Measurements from ENCODE around the gene LPCAT3.

LPCAT3 gene

DNA sequence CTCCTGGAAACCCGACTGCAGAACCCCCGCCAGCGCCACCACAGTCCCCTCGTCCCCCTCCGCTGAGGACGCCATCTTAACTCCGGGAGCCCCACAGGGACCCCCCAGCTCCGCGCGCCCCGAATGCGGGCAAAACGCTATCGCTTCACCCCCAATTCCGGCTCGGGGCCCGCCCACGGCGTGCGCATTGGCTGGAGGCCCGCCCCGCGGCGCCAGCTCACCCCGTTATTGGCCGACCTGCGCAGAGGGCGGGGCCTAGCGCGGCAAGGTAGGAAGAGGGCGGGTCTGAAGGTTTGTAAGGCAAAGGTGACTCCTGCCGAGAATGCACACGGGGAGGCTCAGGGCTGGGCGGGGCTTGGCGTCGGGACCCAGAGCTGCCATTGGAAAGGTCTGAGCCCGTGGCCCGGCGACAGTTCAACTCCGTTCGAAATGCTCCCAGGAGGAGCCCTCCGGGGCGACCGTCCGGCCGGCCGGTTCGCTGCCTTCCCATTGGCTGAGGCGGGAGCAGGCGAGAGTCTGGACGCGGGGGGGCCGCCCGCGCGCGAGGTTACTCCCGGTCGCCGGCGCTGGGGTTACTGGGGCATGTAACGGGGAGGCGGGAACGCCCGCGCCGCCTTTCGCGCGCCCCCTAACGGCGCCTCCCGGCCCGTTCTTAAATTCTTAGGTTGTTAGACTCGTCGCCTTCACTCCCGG, at the start of gene LPCAT3 (continued):
- TF ChIP-seq ZNF510 (tag by site-specific recombination; IDR thresholded peaks at IDR 0.05; ENCODE audit: insufficient replicate concordance): no peak

DNA sequence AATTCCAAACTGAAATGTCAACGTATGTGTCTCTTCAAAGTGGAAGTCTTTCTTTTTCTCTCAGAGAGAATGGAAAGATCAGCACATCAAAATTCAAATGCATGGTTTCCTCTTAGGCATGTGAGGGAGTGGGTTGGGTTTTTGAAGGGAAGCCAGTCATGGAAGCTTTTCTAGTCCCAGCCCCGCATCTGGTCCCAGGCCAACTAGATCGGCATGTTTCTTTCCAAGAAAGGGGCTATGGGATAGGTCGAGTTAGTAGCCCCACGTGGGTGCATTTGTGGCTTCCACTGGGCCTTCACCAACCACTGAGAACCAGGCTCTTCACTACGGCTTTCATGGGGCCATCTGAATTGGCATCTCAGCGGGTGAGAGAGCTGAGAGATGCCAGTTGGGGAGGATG, 48.8 kb upstream of the LPCAT3 start:
- H3K4me3 ChIP-seq (ENCODE audit: low read depth, low read length): no peak overlapping the region
- CTCF ChIA-PET: interaction anchor here (0.7 kb wide), 1 partner anchor 1153 kb away, joined by 3 read pairs; no protein-coding TSS in a partner anchor
- H3K36me3 ChIP-seq (ENCODE audit: control insufficient read depth in 2 of 2, insufficient read depth in 1 of 2, low read length in 2 of 2): no peaks in the 10 kb centered on the region
- no peaks in the 10 kb centered on the region for H3K4me1 ChIP-seq (ENCODE audit: control insufficient read depth, insufficient read depth, low read length)
- POLR2A ChIA-PET: no interaction called here
- H3K9me3 ChIP-seq (ENCODE audit: control insufficient read depth, insufficient read depth, low read depth, low read length): no peaks in the 10 kb centered on the region
- no peak overlapping the region for H3K27ac ChIP-seq (ENCODE audit: extremely low read depth, low read depth, low read length)
- TF ChIP-seq ZNF660 (tag by site-specific recombination; IDR thresholded peaks at IDR 0.05) (no peak), ZNF626 (tag by site-specific recombination; IDR thresholded peaks at IDR 0.05) (no peak), EGR2 (tag by site-specific recombination; IDR thresholded peaks at IDR 0.05; ENCODE audit: low read depth) (no peak), ZNF184 (tag by site-specific recombination; IDR thresholded peaks at IDR 0.05) (no peak), WT1 (tag by site-specific recombination; IDR thresholded peaks at IDR 0.05) (no peak), ZFP41 (tag by site-specific recombination; IDR thresholded peaks at IDR 0.05; ENCODE audit: borderline replicate concordance) (no peak), SP2 (tag by site-specific recombination; IDR thresholded peaks at IDR 0.05) (no peak), ZNF248 (tag by site-specific recombination; IDR thresholded peaks at IDR 0.05) (no peak), ZNF777 (tag by site-specific recombination; IDR thresholded peaks at IDR 0.05; ENCODE audit: borderline replicate concordance) (no peak), BCL11A (tag by site-specific recombination; IDR thresholded peaks at IDR 0.05; ENCODE audit: low read depth) (no peak), OVOL3 (tag by site-specific recombination; IDR thresholded peaks at IDR 0.05) (no peak)
- TF ChIP-seq, protein P1, sequence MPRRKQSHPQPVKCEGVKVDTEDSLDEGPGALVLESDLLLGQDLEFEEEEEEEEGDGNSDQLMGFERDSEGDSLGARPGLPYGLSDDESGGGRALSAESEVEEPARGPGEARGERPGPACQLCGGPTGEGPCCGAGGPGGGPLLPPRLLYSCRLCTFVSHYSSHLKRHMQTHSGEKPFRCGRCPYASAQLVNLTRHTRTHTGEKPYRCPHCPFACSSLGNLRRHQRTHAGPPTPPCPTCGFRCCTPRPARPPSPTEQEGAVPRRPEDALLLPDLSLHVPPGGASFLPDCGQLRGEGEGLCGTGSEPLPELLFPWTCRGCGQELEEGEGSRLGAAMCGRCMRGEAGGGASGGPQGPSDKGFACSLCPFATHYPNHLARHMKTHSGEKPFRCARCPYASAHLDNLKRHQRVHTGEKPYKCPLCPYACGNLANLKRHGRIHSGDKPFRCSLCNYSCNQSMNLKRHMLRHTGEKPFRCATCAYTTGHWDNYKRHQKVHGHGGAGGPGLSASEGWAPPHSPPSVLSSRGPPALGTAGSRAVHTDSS (tag by site-specific recombination; IDR thresholded peaks at IDR 0.05): no peak
- TF ChIP-seq, protein P2, sequence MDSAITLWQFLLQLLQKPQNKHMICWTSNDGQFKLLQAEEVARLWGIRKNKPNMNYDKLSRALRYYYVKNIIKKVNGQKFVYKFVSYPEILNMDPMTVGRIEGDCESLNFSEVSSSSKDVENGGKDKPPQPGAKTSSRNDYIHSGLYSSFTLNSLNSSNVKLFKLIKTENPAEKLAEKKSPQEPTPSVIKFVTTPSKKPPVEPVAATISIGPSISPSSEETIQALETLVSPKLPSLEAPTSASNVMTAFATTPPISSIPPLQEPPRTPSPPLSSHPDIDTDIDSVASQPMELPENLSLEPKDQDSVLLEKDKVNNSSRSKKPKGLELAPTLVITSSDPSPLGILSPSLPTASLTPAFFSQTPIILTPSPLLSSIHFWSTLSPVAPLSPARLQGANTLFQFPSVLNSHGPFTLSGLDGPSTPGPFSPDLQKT (IDR thresholded peaks at IDR 0.05; ENCODE audit: borderline replicate concordance, low read depth, low read length): no peak
- TF ChIP-seq, protein P3, sequence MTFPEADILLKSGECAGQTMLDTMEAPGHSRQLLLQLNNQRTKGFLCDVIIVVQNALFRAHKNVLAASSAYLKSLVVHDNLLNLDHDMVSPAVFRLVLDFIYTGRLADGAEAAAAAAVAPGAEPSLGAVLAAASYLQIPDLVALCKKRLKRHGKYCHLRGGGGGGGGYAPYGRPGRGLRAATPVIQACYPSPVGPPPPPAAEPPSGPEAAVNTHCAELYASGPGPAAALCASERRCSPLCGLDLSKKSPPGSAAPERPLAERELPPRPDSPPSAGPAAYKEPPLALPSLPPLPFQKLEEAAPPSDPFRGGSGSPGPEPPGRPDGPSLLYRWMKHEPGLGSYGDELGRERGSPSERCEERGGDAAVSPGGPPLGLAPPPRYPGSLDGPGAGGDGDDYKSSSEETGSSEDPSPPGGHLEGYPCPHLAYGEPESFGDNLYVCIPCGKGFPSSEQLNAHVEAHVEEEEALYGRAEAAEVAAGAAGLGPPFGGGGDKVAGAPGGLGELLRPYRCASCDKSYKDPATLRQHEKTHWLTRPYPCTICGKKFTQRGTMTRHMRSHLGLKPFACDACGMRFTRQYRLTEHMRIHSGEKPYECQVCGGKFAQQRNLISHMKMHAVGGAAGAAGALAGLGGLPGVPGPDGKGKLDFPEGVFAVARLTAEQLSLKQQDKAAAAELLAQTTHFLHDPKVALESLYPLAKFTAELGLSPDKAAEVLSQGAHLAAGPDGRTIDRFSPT (tag by site-specific recombination; IDR thresholded peaks at IDR 0.05): no peak
- TF ChIP-seq, protein P4, sequence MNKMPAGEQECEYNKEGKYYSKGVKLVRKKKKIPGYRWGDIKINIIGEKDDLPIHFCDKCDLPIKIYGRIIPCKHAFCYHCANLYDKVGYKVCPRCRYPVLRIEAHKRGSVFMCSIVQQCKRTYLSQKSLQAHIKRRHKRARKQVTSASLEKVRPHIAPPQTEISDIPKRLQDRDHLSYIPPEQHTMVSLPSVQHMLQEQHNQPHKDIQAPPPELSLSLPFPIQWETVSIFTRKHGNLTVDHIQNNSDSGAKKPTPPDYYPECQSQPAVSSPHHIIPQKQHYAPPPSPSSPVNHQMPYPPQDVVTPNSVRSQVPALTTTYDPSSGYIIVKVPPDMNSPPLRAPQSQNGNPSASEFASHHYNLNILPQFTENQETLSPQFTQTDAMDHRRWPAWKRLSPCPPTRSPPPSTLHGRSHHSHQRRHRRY (tag by site-specific recombination; IDR thresholded peaks at IDR 0.05): no peak

DNA sequence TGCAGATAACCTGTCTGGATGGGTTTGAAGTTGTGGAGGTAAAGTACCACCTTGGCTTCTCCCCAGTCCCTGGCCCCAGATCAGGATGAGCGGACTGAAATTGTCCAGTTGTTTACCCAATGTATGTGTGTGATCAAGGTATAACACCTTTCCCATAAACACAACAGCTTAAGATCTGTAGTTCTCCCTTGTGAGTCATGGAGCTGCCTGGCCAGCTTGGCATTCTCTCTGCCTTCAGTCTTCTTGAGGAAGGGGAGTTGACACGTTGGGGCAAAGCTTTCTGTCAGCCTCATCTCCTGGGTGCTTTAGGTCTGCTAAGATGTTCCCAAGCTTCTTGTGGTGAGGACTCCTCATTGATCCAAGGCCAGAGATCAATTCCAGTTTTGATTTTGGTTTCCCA, 48.3 kb upstream of the LPCAT3 start:
- no peaks in the 10 kb centered on the region for H3K36me3 ChIP-seq (ENCODE audit: control insufficient read depth in 2 of 2, insufficient read depth in 1 of 2, low read length in 2 of 2)
- POLR2A ChIA-PET: no interaction called here
- no peak overlapping the region for H3K27ac ChIP-seq (ENCODE audit: extremely low read depth, low read depth, low read length)
- H3K9me3 ChIP-seq (ENCODE audit: control insufficient read depth, insufficient read depth, low read depth, low read length): no peaks in the 10 kb centered on the region
- CTCF ChIA-PET: interaction anchor here (0.7 kb wide), 1 partner anchor 1154 kb away, joined by 3 read pairs; no protein-coding TSS in a partner anchor
- TF ChIP-seq ZBTB8A (tag by site-specific recombination; IDR thresholded peaks at IDR 0.05): no peak
- no peaks in the 10 kb centered on the region for H3K4me1 ChIP-seq (ENCODE audit: control insufficient read depth, insufficient read depth, low read length)
- H3K4me3 ChIP-seq (ENCODE audit: low read depth, low read length): no peak overlapping the region

All from HEK293 (cell line).